ENCODE data around the gene EN1.

Gene EN1

GRCh38 chr2:118846953-118847761 is at the start of gene EN1:
Gene EN1, minus strand, starts transcription at chr2:118847648. Its CDS starts 481 bp downstream, at chr2:118847167.
- DNase-seq, result no peak

GRCh38 chr2:118893100-118893499 is 45.7 kb upstream of the EN1 start:
- no peak for DNase-seq

- no peak for DNase-seq
Measured at GRCh38 chr2:118889995-118890394, 42.5 kb upstream of the EN1 start.

GRCh38 chr2:118883792-118884191 is 36.3 kb upstream of the EN1 start:
- no peak for DNase-seq

- DNase-seq, result peak; percentile 23
Measured at GRCh38 chr2:118882693-118883336, 35.4 kb upstream of the EN1 start.

- DNase-seq, result peak; percentile 57
Measured at GRCh38 chr2:118881490-118882129, 34.2 kb upstream of the EN1 start.

GRCh38 chr2:118880501-118880900 is 33.1 kb upstream of the EN1 start:
- no peak for DNase-seq

GRCh38 chr2:118878531-118879149 is 31.2 kb upstream of the EN1 start:
- no peak for DNase-seq

GRCh38 chr2:118875318-118875717 is 27.9 kb upstream of the EN1 start:
- no peak for DNase-seq

- no peak for DNase-seq
Measured at GRCh38 chr2:118874324-118874723, 26.9 kb upstream of the EN1 start.

GRCh38 chr2:118865106-118865505 is 17.7 kb upstream of the EN1 start:
- DNase-seq, result no peak

- no peak for DNase-seq
Measured at GRCh38 chr2:118864207-118864606, 16.8 kb upstream of the EN1 start.

- no peak for DNase-seq
Measured at GRCh38 chr2:118861731-118862130, 14.3 kb upstream of the EN1 start.

- no peak for DNase-seq
Measured at GRCh38 chr2:118861242-118861641, 13.8 kb upstream of the EN1 start.

GRCh38 chr2:118860506-118860905 is 13.1 kb upstream of the EN1 start:
- DNase-seq, result no peak

GRCh38 chr2:118859157-118859770 is 11.8 kb upstream of the EN1 start:
- no peak for DNase-seq

GRCh38 chr2:118858485-118859156 is 11.2 kb upstream of the EN1 start:
- DNase-seq, result no peak

GRCh38 chr2:118857677-118858484 is 10.4 kb upstream of the EN1 start:
- DNase-seq, result no peak

- DNase-seq, result no peak
Measured at GRCh38 chr2:118856978-118857676, 9.7 kb upstream of the EN1 start.

GRCh38 chr2:118856330-118856977 is 9.0 kb upstream of the EN1 start:
- no peak for DNase-seq

Measured in stimulated activated naive CD4-positive, alpha-beta T cell treated with Interleukin-2 at 50 U/mL for 16 hours (primary cell).